GM18861 (cell line): ENCODE data around the gene P2RY2.

Source experiments
- ATAC-seq: cut with Tn5 transposase; IDR thresholded peaks from one replicate; pipeline ENCODE4 v1.9.1; 2021; ENCODE audit not compliant: unreplicated experiment

The P2RY2 gene

DNA sequence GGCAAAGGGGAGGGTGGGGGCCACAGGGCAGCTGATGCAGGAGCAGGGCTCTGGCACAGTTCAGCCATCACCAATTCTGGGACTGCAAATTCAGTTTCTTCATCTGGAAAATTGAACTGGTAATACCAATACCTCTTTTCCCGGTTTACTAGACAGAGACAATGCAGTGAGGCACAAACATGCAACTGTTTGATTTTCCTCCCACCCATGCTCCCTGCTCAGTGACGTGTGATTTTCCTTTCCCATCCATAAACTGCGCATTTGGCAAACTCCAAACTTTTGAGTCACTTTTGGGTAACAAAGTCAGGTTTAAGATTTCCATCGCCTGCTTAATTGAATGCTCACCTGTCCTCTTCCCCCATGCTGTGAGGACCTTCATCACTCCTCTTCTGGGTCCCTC lies 23.2 kb downstream of the P2RY2 start:
- no peak for ATAC-seq

DNA sequence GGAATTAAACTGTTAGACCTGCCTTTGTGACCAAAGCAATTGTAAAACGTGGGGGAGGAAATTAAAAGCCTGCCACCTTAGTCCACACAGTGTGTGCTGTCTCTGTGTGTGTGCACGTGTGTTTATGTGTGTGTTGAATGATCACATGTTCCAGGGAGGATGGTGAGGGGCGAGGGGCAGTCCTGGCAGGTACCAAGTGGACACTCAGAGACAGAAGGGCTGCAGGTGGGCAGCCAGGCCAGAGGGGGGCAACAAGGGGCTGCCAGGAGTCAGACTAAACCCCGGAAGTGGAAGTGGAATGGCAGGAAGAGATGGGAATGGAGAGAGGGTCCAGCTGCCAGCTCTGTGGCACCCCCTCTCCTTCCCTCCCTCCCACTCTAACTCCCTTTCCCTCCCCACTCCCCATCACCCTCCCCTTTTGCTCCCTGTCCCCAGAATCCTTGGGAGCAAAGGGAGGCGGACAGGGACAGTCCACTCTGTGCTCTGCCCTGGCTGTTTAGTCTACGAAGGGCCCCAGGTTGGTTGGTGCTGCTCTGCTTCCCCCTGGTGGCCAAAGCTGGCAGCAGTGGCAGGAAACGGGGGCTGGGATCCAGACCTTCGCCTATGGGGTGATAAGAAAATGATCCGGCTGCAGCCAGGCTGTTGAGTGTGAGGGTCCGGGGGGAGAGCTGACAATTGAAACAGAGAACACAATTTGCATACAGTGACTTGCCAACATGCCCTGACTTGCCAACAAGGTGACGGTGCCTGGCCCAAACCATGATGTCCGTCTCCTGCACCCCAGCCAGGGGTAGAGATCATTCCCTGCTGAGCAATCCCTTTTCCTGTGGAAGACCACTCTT lies 24.4 kb downstream of the P2RY2 start:
- ATAC-seq: no peak

DNA sequence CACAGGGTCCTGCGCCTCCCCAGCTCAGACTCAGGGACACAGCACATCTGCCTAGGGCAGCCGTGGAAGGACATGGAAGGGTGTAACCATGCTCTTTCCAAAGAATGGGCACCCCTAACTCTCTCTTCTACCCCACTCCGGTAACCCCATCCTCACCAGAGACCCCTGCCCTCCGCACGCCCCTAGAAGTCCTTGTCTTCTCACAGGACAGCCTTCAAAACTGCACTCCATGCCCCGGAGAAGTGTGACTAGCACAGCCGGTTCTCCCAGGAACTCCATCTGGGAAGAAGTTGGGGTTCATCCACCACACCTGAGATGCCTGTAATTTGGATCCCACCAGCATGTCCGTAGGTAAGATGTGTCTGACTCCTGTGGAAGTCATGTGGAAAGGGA lies 25.0 kb downstream of the P2RY2 start:
- no peak for ATAC-seq

DNA sequence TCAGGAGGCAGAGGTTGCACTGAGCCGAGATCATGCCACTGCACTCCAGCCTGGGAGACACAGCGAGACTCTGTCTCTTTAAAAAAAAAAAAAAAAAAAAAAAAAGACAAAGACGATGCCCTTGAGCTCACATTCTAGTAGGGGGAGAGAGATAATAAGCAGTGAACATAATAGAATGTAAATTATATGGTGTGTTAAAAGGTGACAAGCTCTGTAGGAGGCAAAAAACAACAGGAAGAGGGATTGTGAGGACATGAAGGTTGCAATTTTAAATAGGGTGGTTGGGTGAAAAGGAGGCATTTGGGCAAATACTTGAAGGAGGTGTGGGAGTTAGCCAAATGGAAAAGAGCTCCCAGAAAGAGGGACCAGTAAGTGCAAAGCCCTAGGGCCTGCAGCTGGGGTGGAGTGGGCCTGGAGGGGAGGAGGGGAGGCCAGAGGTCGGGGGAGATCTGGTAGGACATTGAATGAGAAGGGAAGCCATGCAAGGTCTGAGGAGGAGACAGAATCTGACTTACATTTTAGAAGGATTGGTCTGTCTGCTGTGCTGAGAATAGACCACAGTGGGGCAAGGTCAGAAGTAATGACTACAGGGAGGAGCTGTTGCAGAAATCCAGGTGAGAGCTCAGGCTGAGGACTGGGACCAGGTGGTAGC lies 26.6 kb downstream of the P2RY2 start:
- no peak for ATAC-seq

DNA sequence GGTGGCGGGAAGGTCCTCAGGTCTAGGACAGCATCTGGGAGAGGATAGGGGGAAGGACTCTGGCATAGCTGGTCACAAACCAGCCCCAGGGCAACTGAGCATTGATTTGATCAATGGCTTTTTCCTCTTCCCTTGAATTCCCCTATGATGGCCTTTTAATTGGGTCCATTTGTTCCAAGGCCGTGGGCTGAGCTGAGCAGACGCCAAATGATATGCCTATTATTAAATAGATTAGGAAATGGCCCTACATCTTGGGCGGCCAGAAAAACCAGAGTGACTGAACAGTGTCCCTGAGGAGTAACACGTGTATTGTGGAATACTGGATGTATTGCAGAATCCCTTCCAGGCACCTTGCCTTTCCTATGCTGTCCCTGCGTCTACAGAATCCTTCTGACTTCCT lies 27.4 kb downstream of the P2RY2 start:
- no peak for ATAC-seq

DNA sequence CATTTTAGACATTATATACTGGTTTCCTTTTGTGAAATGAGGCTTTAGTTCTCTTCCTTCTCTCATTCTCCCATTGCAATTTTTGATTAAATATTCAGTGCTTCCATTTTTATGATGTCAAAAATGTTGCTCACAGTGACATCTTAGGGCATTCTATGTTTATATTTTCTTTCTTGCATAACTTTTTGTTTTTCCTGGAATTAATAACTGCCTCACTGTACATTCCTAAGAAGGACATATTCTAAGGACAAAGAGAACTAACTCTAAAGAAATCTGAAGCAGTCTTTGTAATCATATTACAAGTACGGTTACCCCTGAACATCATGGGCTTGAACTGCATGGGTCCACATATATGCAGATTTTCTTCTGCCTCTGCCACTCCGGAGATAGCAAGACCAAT lies 28.2 kb downstream of the P2RY2 start:
- ATAC-seq: no peak

DNA sequence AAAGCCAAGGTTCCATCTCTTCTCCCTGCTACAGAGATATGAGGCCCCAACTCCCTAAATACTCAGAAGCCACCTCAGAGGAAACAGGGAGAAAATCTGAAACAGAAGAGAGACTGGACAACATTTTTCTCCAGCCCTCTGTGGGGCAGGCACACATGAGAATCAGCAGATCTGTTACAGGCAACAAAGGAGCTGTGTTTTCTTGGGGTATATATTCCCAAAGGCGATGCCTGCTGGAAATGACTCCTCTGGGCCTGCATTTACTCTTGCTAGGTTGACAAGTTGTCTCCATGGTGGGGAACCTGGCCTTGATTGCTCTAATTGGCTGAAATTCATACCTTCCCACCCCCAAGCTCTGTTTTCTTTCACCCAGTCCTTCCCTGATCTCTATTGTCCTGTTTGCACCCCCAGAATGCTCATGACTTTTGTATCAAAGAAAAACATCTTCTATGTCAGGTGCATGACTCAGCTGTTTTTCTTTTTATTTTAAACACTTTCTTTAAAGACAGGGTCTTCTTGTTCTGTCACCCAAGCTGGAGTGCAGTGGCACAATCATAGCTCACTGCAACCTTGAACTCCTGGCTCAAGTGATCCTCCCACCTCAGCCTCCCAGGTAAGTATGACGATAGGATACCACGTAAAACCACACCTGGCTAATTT lies 30.6 kb downstream of the P2RY2 start:
- ATAC-seq: no peak

DNA sequence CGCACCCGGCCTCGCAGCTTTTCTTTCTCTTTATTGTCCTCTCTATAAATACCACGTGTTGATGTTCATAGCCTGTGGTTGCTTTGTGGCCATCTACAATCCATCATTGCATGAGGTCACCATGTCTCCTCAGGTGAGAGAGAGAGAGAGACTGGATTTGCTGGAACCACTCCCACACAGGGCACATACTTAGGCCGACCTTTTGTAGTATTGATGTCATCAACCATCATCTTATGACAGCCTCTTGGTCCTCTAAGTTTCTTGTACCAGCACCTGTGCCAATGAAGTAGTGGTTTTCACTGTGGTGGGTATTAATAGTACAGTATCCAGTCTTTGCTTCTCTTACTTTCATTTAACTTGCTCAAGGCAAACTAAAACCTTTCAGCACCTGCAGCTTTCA lies 31.2 kb downstream of the P2RY2 start:
- no peak for ATAC-seq

DNA sequence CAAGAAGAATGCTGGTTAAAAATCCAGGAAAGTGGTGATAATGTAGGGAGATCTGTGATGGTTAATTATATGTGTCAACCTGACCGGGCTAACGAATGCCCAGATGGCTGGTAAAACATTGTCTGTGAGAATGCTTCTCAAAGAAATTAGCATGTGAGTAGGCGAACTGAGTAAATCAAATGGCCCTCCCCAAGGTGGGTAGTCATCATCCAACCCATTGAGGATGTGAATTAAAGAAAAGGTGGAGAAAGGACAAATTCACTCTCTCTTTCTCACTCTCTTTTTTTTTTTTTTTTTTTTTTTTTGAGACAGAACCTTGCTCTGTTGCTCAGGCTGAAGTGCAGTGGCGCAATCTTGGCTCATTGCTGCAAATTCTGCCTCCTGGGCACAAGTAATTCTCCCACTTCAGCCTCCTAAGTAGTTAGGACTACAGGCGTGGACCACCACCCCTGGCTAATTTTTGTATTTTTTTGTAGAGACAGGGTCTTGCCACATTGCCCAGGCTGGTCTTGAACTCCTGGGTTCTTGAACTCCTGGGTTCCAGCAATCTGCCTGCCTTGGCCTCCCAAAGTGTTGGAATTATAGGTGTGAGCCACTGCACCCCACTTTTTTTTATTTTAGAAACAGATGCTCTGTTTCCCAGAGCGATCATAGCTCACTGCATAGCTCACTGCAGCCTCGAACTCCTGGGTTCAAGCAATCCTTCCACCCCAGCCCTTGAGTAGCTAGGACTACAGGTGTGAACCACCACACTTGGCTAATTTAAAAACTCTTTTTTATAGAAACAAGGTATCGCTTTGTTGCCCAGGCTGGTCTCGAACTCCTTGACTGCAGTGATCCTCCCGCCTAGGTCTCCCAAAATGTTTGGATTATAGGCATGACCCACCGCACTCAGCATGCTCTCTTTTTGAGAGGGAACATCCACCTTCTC lies 32.0 kb downstream of the P2RY2 start:
- ATAC-seq: no peak

DNA sequence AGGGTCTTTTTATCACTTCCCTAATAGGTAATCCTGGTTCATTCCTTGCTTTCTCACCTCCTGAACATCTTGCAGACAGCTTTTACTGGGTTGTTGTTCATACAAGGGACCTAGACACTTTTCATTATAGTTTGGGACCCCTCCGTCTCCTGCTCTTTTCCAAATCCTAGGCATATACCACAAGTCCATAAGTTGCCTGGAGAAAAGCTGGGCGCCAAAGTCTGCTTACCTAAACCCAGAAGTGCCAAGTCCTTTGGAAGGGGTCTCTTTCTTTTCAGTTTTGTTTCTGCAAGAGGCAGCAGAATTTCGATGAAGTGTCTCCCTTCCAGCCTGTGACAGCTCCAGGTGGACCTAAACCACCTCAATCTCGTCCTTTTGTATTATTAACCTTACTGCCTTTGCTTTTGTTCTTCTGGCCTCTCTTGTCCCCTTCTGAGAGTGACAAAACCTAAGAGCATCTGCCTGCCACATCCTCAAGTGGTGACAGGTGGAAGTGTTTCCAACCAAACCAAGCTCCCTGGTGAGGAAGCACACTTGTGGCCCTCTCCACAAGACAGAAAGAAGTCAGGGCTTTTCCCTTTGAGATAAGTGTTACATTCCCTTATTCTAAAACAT lies 34.6 kb downstream of the P2RY2 start:
- no peak for ATAC-seq

DNA sequence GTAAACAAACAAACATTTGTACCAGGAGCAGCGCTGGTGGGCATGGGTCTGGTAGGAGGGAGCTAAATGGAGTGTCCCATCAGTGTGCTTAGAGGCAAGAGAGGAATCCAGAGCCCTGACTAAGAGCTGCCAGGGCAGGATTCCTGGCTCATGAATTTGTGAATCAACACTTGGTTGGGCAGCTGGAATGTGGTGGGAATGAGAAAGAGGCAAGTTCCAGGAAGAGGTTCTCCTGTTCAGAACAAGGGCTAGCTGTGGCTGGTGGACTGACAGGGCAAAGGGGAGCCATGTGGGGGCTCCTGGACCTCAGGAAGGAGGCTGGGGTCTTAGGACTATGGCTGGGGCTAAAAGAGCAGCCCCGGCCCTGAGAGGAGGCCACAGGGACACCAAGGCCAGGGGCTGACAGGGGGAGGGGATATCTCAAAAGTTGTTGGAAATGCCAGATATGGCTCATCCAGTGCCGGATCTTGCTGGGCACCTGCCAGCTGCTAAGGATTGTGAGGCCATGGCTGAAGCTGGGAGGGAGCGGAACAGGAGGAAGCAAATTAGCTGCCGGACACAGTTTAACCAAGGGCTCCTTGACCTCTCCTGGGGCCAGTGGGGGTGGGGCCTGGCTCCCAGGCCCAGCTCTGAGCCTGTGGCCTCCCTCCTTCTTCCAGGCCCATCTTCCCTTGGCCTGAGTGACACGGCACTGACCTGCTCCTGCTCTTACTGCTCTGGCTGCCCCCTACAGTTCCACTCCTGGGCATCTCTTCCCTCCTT lies 39.4 kb downstream of the P2RY2 start:
- no peak for ATAC-seq

DNA sequence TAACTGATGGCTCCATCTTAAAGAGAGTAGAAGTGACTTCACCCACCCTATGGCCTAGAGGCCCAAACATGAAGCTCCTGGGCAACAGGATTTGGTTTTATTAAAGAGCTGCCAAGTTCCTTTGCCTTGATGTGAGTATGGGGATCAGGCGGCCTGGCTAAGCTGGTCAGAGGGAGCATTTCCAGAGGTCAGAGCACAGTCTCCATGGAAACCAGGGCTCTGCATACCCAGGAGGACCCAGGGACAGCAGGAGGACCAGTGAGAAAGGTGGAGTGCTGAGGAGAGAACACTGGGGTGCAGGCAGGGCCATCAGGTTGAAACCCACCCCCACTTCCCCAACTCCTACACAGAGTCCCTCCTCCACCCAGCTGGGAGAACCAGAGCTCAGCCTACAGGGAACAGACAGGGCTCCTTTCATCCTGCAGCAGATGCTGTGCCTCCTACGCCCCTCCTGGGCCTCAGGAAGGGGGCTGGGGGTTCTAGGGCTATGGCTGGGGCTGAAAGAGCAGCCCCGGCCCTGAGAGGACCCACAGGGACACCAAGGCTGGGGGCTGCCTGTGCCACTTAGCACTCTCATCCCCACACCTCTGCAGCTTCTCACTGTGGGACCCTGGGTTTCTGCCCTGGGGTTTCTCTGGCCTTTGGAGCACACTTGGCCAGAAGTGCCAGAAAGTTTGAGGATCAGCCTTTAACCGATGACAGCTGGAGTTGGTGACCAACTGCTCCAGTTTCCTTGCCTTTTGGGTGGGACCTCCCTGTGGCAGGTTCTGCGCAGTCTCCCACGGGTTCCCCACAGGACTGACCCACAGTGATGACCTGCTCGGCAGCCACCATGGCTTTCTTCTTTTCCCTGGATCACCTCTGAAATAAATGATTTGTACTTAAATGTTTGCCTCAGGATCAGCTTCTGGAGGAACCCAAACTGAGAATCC lies 40.3 kb downstream of the P2RY2 start:
- no peak for ATAC-seq

DNA sequence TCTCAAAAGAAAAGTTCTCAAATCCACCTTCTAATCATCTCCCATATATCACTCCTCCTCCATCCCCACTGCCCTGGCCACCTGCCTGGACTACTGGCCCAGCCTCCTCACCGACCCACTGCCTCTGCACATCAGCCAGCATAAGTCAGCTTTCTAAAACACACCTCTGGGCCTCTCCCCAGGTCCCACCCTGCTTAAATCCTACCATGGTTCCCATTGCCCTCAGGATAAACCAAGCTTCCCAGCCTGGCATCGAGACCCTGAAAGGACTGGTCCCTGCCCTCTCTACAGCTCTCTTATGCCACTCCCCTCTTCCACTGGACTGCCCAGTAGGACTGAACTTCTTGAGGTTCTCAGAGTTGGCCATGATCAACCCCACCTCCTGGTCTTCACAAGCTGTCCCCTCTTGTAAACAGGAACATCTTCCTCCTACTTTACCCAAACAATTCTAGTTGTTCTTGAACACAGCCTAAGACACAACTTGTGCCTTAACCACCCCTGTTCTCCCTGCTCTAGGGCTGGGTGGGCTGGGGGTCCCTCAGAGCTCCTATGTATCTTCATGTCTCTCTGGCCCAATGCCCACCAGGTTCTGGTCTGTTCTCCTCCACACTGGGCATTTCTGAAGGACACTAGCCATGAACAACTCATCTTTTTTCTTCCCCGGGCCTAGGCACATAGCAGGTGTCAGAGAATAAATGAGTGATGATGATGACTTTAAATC lies 41.5 kb downstream of the P2RY2 start:
- no peak for ATAC-seq

DNA sequence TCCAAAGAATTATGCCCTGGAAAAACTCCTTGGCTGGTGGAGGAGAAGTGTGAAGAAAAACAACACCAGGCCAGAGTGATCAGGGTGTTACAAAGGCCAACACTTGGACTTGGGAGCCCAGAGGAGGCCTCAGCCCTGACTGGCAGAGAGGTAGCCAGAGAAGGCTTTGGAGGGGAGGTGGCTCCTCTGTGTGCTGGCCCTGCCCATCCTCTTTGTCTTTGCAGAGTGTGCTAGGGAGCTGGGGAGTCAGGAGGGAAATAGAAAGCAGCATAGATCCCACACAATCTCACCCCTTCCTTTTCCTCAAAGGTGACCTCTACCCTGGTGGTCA lies 42.0 kb downstream of the P2RY2 start:
- no peak for ATAC-seq

DNA sequence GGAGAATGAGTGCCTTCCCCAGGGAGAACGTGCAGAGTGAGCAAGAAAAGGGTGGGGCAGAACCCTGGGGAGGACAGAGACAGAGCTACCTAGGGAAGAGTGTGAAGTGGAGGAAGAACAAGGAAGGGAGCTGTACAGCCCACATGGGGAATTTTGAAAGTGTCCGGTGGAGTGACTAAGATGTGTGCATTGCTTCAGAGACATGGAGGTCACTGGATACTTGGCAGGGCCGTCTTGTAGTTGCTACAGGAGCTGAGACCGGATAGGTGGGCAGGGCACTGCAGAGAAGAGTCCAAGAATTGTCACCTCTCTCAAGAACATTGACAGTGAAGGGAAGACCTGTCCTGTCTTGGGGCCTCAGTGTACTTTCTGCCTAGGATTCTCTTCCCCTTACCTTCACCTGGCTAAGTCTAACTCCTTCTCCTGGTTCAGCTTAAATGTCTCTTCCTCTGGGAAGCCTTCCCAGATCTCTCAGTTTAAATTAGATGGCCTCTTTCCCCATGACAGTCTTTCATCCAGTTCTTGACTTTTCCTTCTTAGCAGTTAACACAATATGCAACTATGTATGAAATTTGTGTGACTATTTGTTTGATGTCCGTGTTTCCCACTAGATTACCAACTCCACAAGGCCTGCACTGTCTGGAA lies 44.9 kb downstream of the P2RY2 start:
- no peak for ATAC-seq

DNA sequence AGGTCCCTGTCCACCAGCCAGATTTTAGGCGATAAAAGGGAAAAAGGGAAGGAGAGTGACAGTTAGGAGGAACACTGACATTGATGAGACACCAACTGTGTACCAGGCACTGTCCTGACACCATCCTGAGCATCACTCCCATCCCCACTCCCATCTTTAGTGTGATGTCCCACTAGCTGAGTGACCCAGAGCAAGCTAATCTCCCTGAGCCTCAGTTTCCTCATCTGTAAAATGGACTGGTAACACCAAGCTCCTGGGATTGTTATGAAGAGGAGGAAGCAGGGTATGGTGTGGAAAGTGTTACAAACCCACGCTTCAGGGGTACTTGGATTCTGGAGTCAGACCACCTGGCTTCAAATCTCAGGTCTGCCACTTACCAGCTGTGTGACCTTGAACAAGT lies 45.6 kb downstream of the P2RY2 start:
- ATAC-seq: no peak

DNA sequence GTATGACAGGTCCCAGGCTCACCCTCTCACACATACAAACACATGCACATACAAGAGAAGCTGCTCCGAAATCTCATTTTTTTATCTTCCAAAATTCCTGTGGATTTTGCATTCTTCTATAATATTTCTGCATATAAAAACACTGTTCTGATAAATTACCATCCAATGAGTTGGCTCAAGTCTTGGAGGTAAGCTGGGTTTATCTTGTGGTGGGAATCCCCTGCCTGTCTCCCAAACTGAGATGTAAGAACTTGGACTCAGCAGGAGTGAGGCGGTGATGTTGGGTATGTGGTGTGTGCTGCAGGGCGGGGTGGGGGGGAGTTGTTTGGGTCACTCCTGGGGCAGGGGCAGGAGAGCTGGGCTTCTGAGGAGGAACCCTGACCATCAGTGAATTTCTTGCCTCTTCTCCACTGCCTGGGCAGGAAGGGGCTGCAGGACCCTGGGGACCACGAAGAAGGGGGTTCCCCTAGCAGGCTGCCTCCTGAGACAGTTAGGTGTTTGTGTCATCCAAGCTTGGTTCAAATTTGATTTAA lies 47.3 kb downstream of the P2RY2 start:
- ATAC-seq: no peak
